C4-2B (cell line): ENCODE results near the gene GPR153.

Experiments used
- ZFX ChIP-seq: fragments of 450-650 bp; IDR thresholded peaks from 2 replicates; pipeline ENCODE4 v1.6.1; 2017
- TF ChIP-seq, protein P1 (sequence below): fragments of 450-650 bp; conservative IDR thresholded peaks from 2 replicates; pipeline ENCODE4 v1.5.1; 2017; ENCODE audit warnings: mild to moderate bottlenecking

GRCh38 chr1:6265151-6265550, 4.3 kb upstream of the GPR153 start:
- TF ChIP-seq, protein P1, sequence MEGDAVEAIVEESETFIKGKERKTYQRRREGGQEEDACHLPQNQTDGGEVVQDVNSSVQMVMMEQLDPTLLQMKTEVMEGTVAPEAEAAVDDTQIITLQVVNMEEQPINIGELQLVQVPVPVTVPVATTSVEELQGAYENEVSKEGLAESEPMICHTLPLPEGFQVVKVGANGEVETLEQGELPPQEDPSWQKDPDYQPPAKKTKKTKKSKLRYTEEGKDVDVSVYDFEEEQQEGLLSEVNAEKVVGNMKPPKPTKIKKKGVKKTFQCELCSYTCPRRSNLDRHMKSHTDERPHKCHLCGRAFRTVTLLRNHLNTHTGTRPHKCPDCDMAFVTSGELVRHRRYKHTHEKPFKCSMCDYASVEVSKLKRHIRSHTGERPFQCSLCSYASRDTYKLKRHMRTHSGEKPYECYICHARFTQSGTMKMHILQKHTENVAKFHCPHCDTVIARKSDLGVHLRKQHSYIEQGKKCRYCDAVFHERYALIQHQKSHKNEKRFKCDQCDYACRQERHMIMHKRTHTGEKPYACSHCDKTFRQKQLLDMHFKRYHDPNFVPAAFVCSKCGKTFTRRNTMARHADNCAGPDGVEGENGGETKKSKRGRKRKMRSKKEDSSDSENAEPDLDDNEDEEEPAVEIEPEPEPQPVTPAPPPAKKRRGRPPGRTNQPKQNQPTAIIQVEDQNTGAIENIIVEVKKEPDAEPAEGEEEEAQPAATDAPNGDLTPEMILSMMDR: no peak
- TF ChIP-seq ZFX: no peak
